Measurements from ENCODE around the gene LGALS3. TPM values are rescaled to one million over a fixed set of nuclear protein-coding genes. Genes with fewer than 3 reads are reported as not detected.

LGALS3 gene
- total and polyA plus RNA-seq, 12 donors = 11.6 to 248 (median 120) TPM

DNA sequence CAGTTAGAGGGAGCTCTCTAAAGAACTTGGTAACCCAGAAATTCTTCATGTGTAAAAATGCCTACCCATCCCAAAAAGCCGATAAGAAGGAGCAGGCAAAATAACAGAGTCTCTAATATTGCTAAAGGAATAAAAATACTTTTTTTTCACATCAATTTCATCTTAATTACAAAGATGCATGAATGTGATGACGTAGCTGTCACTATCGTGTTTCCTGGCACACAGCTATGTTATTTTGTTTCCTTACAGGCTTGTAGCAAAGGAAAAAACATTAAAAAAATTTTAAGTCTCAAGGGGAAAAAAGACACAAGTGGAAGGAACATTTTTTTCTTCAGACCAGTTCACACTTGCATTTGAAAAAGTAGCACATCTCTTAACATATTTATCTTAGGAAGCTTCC is 10.3 kb upstream of the LGALS3 start:
- H3K36me3 ChIP-seq (replicated peaks in 1 of 2) = no peaks in the 10 kb centered on the region
- intact Hi-C loops (cut with DNase I) = no loop called here
- no peaks in the 10 kb centered on the region for H3K27me3 ChIP-seq
- H3K27ac ChIP-seq = peak overlapping the region in 4 of 5 donors; percentile 13 to 65 (median 41)
- no peaks in the 10 kb centered on the region for H3K9me3 ChIP-seq (replicated peaks in 1 of 3)
- DNase-seq = no peak
- peaks cover 8 to 38% of the 10 kb centered on the region in 2 donors for H3K4me1 ChIP-seq (replicated peaks in 1 of 2)
- 51 to 64% (median 58%) methylated on average over 3 of the region's 3 CpGs for WGBS, 4 donors
- TF ChIP-seq, protein P1, sequence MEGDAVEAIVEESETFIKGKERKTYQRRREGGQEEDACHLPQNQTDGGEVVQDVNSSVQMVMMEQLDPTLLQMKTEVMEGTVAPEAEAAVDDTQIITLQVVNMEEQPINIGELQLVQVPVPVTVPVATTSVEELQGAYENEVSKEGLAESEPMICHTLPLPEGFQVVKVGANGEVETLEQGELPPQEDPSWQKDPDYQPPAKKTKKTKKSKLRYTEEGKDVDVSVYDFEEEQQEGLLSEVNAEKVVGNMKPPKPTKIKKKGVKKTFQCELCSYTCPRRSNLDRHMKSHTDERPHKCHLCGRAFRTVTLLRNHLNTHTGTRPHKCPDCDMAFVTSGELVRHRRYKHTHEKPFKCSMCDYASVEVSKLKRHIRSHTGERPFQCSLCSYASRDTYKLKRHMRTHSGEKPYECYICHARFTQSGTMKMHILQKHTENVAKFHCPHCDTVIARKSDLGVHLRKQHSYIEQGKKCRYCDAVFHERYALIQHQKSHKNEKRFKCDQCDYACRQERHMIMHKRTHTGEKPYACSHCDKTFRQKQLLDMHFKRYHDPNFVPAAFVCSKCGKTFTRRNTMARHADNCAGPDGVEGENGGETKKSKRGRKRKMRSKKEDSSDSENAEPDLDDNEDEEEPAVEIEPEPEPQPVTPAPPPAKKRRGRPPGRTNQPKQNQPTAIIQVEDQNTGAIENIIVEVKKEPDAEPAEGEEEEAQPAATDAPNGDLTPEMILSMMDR (IDR thresholded peaks at IDR 0.05) = no peak
- no peak for TF ChIP-seq POLR2A (IDR thresholded peaks at IDR 0.05)
- H3K4me3 ChIP-seq = no peak overlapping the region

DNA sequence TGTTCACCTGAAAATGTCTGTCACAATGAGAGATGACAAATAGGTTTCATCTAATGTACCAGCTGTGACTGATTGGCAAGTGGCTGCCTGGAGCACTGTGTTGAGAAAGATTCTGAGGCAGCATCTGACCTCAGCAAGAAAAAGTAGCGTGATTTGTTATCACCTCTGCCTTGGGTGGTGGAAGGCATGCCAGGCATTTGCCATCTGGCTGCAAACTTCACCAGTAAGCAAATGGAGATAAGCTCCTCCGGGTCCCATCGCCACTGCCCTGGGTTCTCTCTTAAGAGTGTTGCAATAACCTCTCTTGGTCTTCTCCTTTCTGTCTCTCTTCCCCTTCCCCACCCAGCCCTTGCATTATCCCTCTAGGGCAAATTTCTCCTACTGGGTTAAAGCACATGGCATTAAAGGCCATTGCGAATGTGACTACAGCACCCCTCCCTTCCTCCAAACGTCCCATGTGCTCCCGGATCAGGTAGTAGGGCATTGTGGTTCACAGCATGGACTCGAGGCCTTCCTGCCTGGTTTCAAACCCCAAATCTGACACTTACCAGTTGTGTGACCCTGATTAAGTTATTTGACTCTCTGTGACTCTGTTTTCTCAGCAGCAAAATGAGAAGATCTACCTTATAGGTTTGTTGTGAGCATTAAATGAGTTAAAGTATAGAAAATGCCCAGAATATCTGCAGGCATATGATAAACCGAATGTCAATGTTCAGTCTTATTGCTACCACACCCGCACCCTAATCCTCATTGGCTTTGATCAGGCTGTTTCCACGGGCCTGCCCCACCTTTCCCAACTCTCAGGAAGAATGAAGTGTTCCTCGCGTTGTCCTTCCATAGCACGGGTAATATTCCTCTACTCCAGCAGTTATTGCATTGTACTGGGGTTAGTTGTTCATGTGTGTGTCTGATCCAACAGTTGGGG is 8.2 kb upstream of the LGALS3 start:
- intact Hi-C loops (cut with DNase I) = no loop called here
- no peaks in the 10 kb centered on the region for H3K27me3 ChIP-seq
- peak in 1 of 7 donors; percentile 46 for DNase-seq
- H3K4me1 ChIP-seq (replicated peaks in 1 of 2) = peaks cover 8 to 36% of the 10 kb centered on the region in 2 donors
- no peak overlapping the region for H3K27ac ChIP-seq
- H3K9me3 ChIP-seq (replicated peaks in 1 of 3) = no peaks in the 10 kb centered on the region
- no peak overlapping the region for H3K4me3 ChIP-seq
- TF ChIP-seq POLR2A (IDR thresholded peaks at IDR 0.05) = no peak
- TF ChIP-seq, protein P1 (IDR thresholded peaks at IDR 0.05) = no peak
- no peaks in the 10 kb centered on the region for H3K36me3 ChIP-seq (replicated peaks in 1 of 2)
- WGBS, 4 donors = 81 to 86% (median 83%) methylated on average over 13 of the region's 13 CpGs

DNA sequence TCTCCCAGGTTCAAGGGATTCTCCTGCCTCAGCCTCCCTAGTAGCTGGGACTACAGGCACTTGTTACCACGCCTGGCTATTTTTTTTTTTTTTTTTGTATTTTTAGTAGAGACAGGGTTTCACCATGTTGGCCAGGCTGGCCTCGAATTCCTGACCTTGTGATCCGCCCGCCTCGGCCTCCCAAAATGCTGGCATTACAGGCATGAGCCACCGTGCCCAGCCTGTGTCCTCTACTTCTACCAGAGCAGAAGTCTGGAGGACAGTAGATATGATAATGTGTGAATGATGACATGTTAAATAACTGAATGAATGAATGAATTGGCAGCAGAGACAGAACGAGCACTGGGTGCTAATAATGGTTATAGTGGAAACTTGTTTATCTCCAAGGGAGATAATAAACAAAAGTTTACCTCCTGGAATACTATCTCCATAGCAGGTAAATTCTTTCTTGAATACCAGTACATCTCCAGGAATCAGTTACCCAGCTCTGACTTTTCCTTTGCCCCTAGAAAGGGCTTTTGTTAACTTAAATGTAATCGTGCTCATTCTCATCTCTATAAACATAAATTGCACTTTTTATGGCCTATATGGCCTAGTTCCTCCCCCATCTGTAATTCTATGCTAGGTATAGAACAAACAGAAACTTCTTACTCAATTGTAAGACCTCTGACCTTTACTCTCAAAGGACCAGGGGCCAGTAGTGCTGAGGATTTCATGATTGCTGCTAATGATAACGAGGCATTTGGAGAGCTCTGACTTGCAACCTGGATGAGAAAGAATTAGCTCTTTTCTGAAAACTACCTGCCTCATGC is 7.2 kb upstream of the LGALS3 start:
- no peaks in the 10 kb centered on the region for H3K27me3 ChIP-seq
- peaks cover 8 to 28% of the 10 kb centered on the region in 2 donors for H3K4me1 ChIP-seq (replicated peaks in 1 of 2)
- 39 to 60% (median 47%) methylated on average over 9 of the region's 9 CpGs for WGBS, 4 donors
- H3K4me3 ChIP-seq = no peak overlapping the region
- no peaks in the 10 kb centered on the region for H3K36me3 ChIP-seq (replicated peaks in 1 of 2)
- H3K27ac ChIP-seq = peak overlapping the region in 4 of 5 donors; percentile 13 to 66 (median 29)
- H3K9me3 ChIP-seq (replicated peaks in 1 of 3) = no peaks in the 10 kb centered on the region
- no peak for DNase-seq
- no peak for TF ChIP-seq POLR2A (IDR thresholded peaks at IDR 0.05)
- intact Hi-C loops (cut with DNase I) = no loop called here

DNA sequence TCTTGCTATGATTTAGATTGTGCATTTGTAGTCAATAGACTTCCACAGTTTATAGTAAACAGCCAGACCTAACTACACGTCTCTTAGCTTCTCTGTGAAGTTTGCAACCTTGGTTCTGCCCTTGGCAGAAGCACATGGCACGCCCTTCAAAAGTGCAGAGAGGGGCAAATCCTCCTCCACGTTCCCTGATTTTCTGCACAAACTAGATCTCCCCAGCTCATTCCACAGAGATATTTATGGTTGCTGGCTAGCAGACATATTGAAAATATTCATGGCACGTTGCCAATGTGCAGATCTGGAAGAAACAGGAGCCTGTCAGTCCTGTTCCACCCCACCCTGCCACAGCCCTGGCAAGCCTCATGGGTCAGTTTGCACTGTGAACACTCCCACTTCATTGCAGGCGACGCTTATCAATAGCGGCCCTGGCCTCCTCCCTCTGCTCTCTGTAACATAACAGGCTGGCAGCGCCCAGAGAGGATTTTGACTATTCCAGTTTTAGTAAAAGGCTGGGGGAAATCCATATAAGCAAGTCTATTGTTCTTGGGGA is 6.5 kb upstream of the LGALS3 start:
- DNase-seq = peak in 6 of 7 donors; percentile 51 to 76 (median 70)
- WGBS, 4 donors = 32 to 43% (median 36%) methylated on average over 8 of the region's 8 CpGs
- no peaks in the 10 kb centered on the region for H3K27me3 ChIP-seq
- H3K27ac ChIP-seq = peak overlapping the region in 4 of 5 donors; percentile 13 to 66 (median 29)
- TF ChIP-seq, protein P1 (IDR thresholded peaks at IDR 0.05) = no peak
- no peak for TF ChIP-seq POLR2A (IDR thresholded peaks at IDR 0.05)
- H3K4me1 ChIP-seq (replicated peaks in 1 of 2) = peaks cover 8 to 32% of the 10 kb centered on the region in 2 donors
- H3K36me3 ChIP-seq (replicated peaks in 1 of 2) = no peaks in the 10 kb centered on the region
- intact Hi-C loops (cut with DNase I) = no loop called here
- no peak overlapping the region for H3K4me3 ChIP-seq
- no peaks in the 10 kb centered on the region for H3K9me3 ChIP-seq (replicated peaks in 1 of 3)
